Astrocyte (in vitro differentiated cells and primary cell): Measurements from ENCODE around the gene DUS1L.

Source experiments
- EZH2 ChIP-seq: IDR thresholded peaks from 2 replicates; pipeline ENCODE4 v1.6.1; 2012; ENCODE audit warnings: mild to moderate bottlenecking, low read length, inconsistent platforms; ENCODE audit not compliant: insufficient read depth
- TF ChIP-seq, protein P1 (sequence below): IDR thresholded peaks from 2 replicates; pipeline ENCODE4 v1.5.1; 2011; ENCODE audit warnings: low read depth, mild to moderate bottlenecking, inconsistent platforms, low read length, moderate library complexity; ENCODE audit not compliant: insufficient read depth

DNA sequence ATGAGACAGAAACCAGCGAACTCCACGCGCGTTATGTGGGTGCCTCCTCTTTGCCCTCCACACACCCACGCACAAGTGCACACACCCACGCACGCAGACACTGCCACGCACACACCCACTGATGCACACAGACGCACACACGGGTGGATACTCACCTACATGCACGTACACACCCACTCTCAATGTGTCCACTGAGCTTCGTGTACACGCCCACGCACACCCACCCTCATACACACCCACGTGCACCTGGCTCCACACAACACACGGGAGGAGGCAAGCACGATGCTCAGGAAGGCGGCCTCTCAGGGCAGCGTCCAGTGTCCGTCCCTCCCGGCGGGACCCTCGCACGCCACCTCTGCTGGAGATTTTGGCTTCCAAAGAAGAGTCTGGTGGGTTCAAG is 18.2 kb downstream of the DUS1L start:
- TF ChIP-seq, protein P1, sequence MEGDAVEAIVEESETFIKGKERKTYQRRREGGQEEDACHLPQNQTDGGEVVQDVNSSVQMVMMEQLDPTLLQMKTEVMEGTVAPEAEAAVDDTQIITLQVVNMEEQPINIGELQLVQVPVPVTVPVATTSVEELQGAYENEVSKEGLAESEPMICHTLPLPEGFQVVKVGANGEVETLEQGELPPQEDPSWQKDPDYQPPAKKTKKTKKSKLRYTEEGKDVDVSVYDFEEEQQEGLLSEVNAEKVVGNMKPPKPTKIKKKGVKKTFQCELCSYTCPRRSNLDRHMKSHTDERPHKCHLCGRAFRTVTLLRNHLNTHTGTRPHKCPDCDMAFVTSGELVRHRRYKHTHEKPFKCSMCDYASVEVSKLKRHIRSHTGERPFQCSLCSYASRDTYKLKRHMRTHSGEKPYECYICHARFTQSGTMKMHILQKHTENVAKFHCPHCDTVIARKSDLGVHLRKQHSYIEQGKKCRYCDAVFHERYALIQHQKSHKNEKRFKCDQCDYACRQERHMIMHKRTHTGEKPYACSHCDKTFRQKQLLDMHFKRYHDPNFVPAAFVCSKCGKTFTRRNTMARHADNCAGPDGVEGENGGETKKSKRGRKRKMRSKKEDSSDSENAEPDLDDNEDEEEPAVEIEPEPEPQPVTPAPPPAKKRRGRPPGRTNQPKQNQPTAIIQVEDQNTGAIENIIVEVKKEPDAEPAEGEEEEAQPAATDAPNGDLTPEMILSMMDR: no peak
- no peak for TF ChIP-seq EZH2
